ENCODE results near the gene JAK3. TPM values are rescaled to one million over a fixed set of nuclear protein-coding genes. Genes with fewer than 3 reads are reported as not detected.
A peak's percentile ranks its signal among the peaks of the same experiment; 100 is the strongest.

JAK3 gene
- total and polyA plus RNA-seq, 10 of the 15 experiments (the other 5 are each of a cell fraction or from before 2014, with no cell fraction given) = 7.8 to 67.9 (median 33.3) TPM

- ChIA-PET RAD21 (ENCODE audit: unreplicated experiment) (interaction anchor here (0.5 to 5.0 kb wide), 12 partner anchors 7 to 157 kb away, joined by 3 to 96 read pairs (median 4); partner anchors contain the start of genes CCDC124, FCHO1, JAK3 and RPL18A), POLR2A (interaction anchor here (0.6 to 2.1 kb wide), 7 partner anchors 8 to 60 kb away, joined by 3 to 23 read pairs (median 4); partner anchors contain the start of gene FCHO1), SMC1A (ENCODE audit: uncharacterized antibody, unreplicated experiment) (interaction anchor here (0.9 to 2.6 kb wide), 12 partner anchors 9 to 156 kb away, joined by 3 to 20 read pairs (median 5); partner anchors contain the start of genes FCHO1 and RPL18A), CTCF (interaction anchor here (0.7 to 4.4 kb wide), 23 partner anchors 9 to 245 kb away, joined by 3 to 28 read pairs (median 5); partner anchors contain the start of genes FCHO1, JAK3 and MAP1S)
- no peak for FAIRE-seq
- Histone ChIP-seq H2AFZ (ENCODE audit: control insufficient read depth, low read depth, low read length) (no peak overlapping the region), H3K27me3 (replicated peaks in 1 of 2; ENCODE audit: control insufficient read depth in 2 of 2, insufficient read depth in 2 of 2, low read length in 1 of 2) (no peaks in the 10 kb centered on the region), H3K27ac (ENCODE audit: control insufficient read depth, insufficient read depth) (peak overlapping the region; percentile 76), H3K9ac (ENCODE audit: control insufficient read depth, insufficient read depth, low read length) (no peak overlapping the region), H3K9me3 (replicated peaks; ENCODE audit: control insufficient read depth, insufficient read depth, low read length) (no peaks in the 10 kb centered on the region), H3K4me2 (ENCODE audit: control insufficient read depth, insufficient read depth) (peak overlapping the region; percentile 75), H3K4me1 (ENCODE audit: control insufficient read depth, insufficient read depth, low read length) (peaks cover 20% of the 10 kb centered on the region), H3K4me3 (no peak overlapping the region), H3K36me3 (ENCODE audit: control insufficient read depth in 2 of 2, insufficient read depth in 2 of 2, low read length in 1 of 2) (peaks cover 8 to 12% of the 10 kb centered on the region in 2 experiments), H4K20me1 (ENCODE audit: control insufficient read depth, insufficient read depth) (no peaks in the 10 kb centered on the region; the same call in 1 of the 2 replicates), H3K79me2 (ENCODE audit: control insufficient read depth, insufficient read depth, low read length) (no peaks in the 10 kb centered on the region)
- intact Hi-C loops (cut with micrococcal nuclease; ENCODE audit: unreplicated experiment) (loop anchor here (5.0 kb wide), 1 partner anchor 82 kb away; the partner anchor contains the start of gene RPL18A), in situ Hi-C loops (cut with MboI) (no loop called here)
- TSS peak; percentile 41 for BruUV-seq (replicated peaks)
- 95% methylated on average over 15 of the region's 16 CpGs for WGBS (ENCODE audit: insufficient coverage, insufficient replicate concordance, low lambda C conversion rate, missing lambda C conversion rate)
- no peak for TF ChIP-seq SP1 (IDR thresholded peaks at IDR 0.05; ENCODE audit: low read depth, low read length)
- peak; percentile 83 for TF ChIP-seq SMARCA5 (IDR thresholded peaks at IDR 0.05)
- TF ChIP-seq MLLT1 (IDR thresholded peaks at IDR 0.05) = no peak
- TF ChIP-seq SMC3 (IDR thresholded peaks at IDR 0.05; ENCODE audit: borderline replicate concordance, low read length) = peak; percentile 48; the same call in 1 of the 2 replicates
- TF ChIP-seq CTCF (IDR thresholded peaks at IDR 0.05 in 2 of 3, conservative IDR thresholded peaks at IDR 0.05 in 1 of 3; ENCODE audit: control insufficient read depth in 2 of 3, extremely low read depth in 1 of 3, insufficient read depth in 1 of 3, low read depth in 3 of 3, low read length in 3 of 3) = peak; percentile 48 to 71 (median 64)
- no peak for TF ChIP-seq ZNF217 (IDR thresholded peaks at IDR 0.05)
- peak; percentile 60 for TF ChIP-seq RAD21 (IDR thresholded peaks at IDR 0.05; ENCODE audit: insufficient read depth, low read depth, low read length)
- TF ChIP-seq SMAD5 (IDR thresholded peaks at IDR 0.05; ENCODE audit: low read depth) = no peak
- no peak for TF ChIP-seq TAF1 (IDR thresholded peaks at IDR 0.05; ENCODE audit: borderline replicate concordance, low read depth, low read length)
- 0 out of 3 replicates have a peak, but pooled peaks have one; percentile 7 for ATAC-seq
- no peak for DNase-seq (ENCODE audit: low read depth, low spot score)
Observed at GRCh38 chr19:17775245-17775927, 72.4 kb downstream of the JAK3 start.

Small RNA genes lying within 50 kb of the gene (small RNA-seq; reads per million reads assigned to genes)
- gene SNORA68 = not detected

Other genes starting within 250 kb of the JAK3 start
Only the 7 nearest of the 12 such genes appear.
- gene FCHO1, start 96.5 kb downstream of the JAK3 start, total RNA-seq (2014; rRNA removed) = 24.3 and 25.2 TPM in 2 replicates
- 12.2 and 12.5 TPM in 2 replicates for gene FCHO1, start 96.5 kb downstream of the JAK3 start, total RNA-seq (2014; rRNA removed; fragmentation: Illumina TruSeq; extraction: Trizol)
- gene FCHO1, start 96.5 kb downstream of the JAK3 start, total RNA-seq (2021) = 36.9 and 45.8 TPM in 2 replicates
- gene FCHO1, start 96.5 kb downstream of the JAK3 start, polyA plus RNA-seq (2011; rRNA removed) = 4.3 and 7.2 TPM in 2 replicates
- 6.9 and 11.7 TPM in 2 replicates for gene FCHO1, start 96.5 kb downstream of the JAK3 start, polyA plus RNA-seq (2014; fragmentation: Illumina TruSeq; extraction: Trizol)
- gene FCHO1, start 96.5 kb downstream of the JAK3 start, polyA plus RNA-seq (2014; fragmentation: Nextera tagmentation; extraction: Ambion mirVana) = under 1 TPM; 0.14 to 0.73 TPM
- 19.2 and 22.7 TPM in 2 replicates for gene FCHO1, start 96.5 kb downstream of the JAK3 start, polyA plus RNA-seq (2014; rRNA removed)
- 10 to 100 TPM; 24.4 to 28.4 TPM for gene FCHO1, start 96.5 kb downstream of the JAK3 start, polyA plus RNA-seq (2016; fragmentation: Nextera tagmentation; extraction: Ambion mirVana)
- gene B3GNT3, start 52.8 kb downstream of the JAK3 start, total RNA-seq (2014; rRNA removed) = 0.22 TPM in 1 of 2 replicates, not detected in the other
- gene B3GNT3, start 52.8 kb downstream of the JAK3 start, total RNA-seq (2014; rRNA removed; fragmentation: Illumina TruSeq; extraction: Trizol) = not detected in 2 replicates
- gene B3GNT3, start 52.8 kb downstream of the JAK3 start, total RNA-seq (2021) = 0.08 TPM in 1 of 2 replicates, not detected in the other
- not detected in 2 replicates for gene B3GNT3, start 52.8 kb downstream of the JAK3 start, polyA plus RNA-seq (2011; rRNA removed)
- not detected in 2 replicates for gene B3GNT3, start 52.8 kb downstream of the JAK3 start, polyA plus RNA-seq (2014; fragmentation: Illumina TruSeq; extraction: Trizol)
- not detected for gene B3GNT3, start 52.8 kb downstream of the JAK3 start, polyA plus RNA-seq (2014; fragmentation: Nextera tagmentation; extraction: Ambion mirVana)
- not detected in 2 replicates for gene B3GNT3, start 52.8 kb downstream of the JAK3 start, polyA plus RNA-seq (2014; rRNA removed)
- not detected for gene B3GNT3, start 52.8 kb downstream of the JAK3 start, polyA plus RNA-seq (2016; fragmentation: Nextera tagmentation; extraction: Ambion mirVana)
- gene INSL3, start 26.5 kb downstream of the JAK3 start, total RNA-seq (2014; rRNA removed) = 0.93 and 1.2 TPM in 2 replicates
- 0.32 and 0.36 TPM in 2 replicates for gene INSL3, start 26.5 kb downstream of the JAK3 start, total RNA-seq (2014; rRNA removed; fragmentation: Illumina TruSeq; extraction: Trizol)
- gene INSL3, start 26.5 kb downstream of the JAK3 start, total RNA-seq (2021) = 0.93 and 1.7 TPM in 2 replicates
- 0.16 and 0.29 TPM in 2 replicates for gene INSL3, start 26.5 kb downstream of the JAK3 start, polyA plus RNA-seq (2011; rRNA removed)
- gene INSL3, start 26.5 kb downstream of the JAK3 start, polyA plus RNA-seq (2014; fragmentation: Illumina TruSeq; extraction: Trizol) = 0.73 TPM in 1 of 2 replicates, not detected in the other
- under 1 TPM; 0.37 to 0.66 TPM for gene INSL3, start 26.5 kb downstream of the JAK3 start, polyA plus RNA-seq (2014; fragmentation: Nextera tagmentation; extraction: Ambion mirVana)
- 0.27 and 1.1 TPM in 2 replicates for gene INSL3, start 26.5 kb downstream of the JAK3 start, polyA plus RNA-seq (2014; rRNA removed)
- 1 to 10 TPM in 1 of 2 experiments, under 1 TPM in 1; 0.78 to 1.9 TPM for gene INSL3, start 26.5 kb downstream of the JAK3 start, polyA plus RNA-seq (2016; fragmentation: Nextera tagmentation; extraction: Ambion mirVana)
- gene RPL18A, start 11.9 kb upstream of the JAK3 start, total RNA-seq (2014; rRNA removed) = 3,172 and 3,519 TPM in 2 replicates
- 1,696 and 1,955 TPM in 2 replicates for gene RPL18A, start 11.9 kb upstream of the JAK3 start, total RNA-seq (2014; rRNA removed; fragmentation: Illumina TruSeq; extraction: Trizol)
- gene RPL18A, start 11.9 kb upstream of the JAK3 start, total RNA-seq (2021) = 3,774 and 3,973 TPM in 2 replicates
- 583 and 1,181 TPM in 2 replicates for gene RPL18A, start 11.9 kb upstream of the JAK3 start, polyA plus RNA-seq (2011; rRNA removed)
- gene RPL18A, start 11.9 kb upstream of the JAK3 start, polyA plus RNA-seq (2014; fragmentation: Illumina TruSeq; extraction: Trizol) = 545 and 2,062 TPM in 2 replicates
- 1,000 to 10,000 TPM; 1,658 to 1,675 TPM for gene RPL18A, start 11.9 kb upstream of the JAK3 start, polyA plus RNA-seq (2014; fragmentation: Nextera tagmentation; extraction: Ambion mirVana)
- 3,622 and 3,810 TPM in 2 replicates for gene RPL18A, start 11.9 kb upstream of the JAK3 start, polyA plus RNA-seq (2014; rRNA removed)
- 1,000 to 10,000 TPM; 2,538 to 2,591 TPM for gene RPL18A, start 11.9 kb upstream of the JAK3 start, polyA plus RNA-seq (2016; fragmentation: Nextera tagmentation; extraction: Ambion mirVana)
- gene SLC5A5, start 24.0 kb upstream of the JAK3 start, total RNA-seq (2014; rRNA removed) = 0.06 TPM in 1 of 2 replicates, not detected in the other
- gene SLC5A5, start 24.0 kb upstream of the JAK3 start, total RNA-seq (2014; rRNA removed; fragmentation: Illumina TruSeq; extraction: Trizol) = 0.05 TPM in 1 of 2 replicates, not detected in the other
- gene SLC5A5, start 24.0 kb upstream of the JAK3 start, total RNA-seq (2021) = 0.05 and 0.08 TPM in 2 replicates
- gene SLC5A5, start 24.0 kb upstream of the JAK3 start, polyA plus RNA-seq (2011; rRNA removed) = 0.04 TPM in 2 replicates
- gene SLC5A5, start 24.0 kb upstream of the JAK3 start, polyA plus RNA-seq (2014; fragmentation: Illumina TruSeq; extraction: Trizol) = 0.03 TPM in 1 of 2 replicates, not detected in the other
- gene SLC5A5, start 24.0 kb upstream of the JAK3 start, polyA plus RNA-seq (2014; fragmentation: Nextera tagmentation; extraction: Ambion mirVana) = under 1 TPM; 0.02 to 0.05 TPM
- 0.06 TPM in 1 of 2 replicates, not detected in the other for gene SLC5A5, start 24.0 kb upstream of the JAK3 start, polyA plus RNA-seq (2014; rRNA removed)
- under 1 TPM in 1 of 2 experiments, not detected in 1; 0.08 TPM for gene SLC5A5, start 24.0 kb upstream of the JAK3 start, polyA plus RNA-seq (2016; fragmentation: Nextera tagmentation; extraction: Ambion mirVana)
- gene CCDC124, start 85.0 kb upstream of the JAK3 start, total RNA-seq (2014; rRNA removed) = 50.9 and 70.5 TPM in 2 replicates
- 13.3 and 14.4 TPM in 2 replicates for gene CCDC124, start 85.0 kb upstream of the JAK3 start, total RNA-seq (2014; rRNA removed; fragmentation: Illumina TruSeq; extraction: Trizol)
- gene CCDC124, start 85.0 kb upstream of the JAK3 start, total RNA-seq (2021) = 108 and 116 TPM in 2 replicates
- 11.9 and 33.1 TPM in 2 replicates for gene CCDC124, start 85.0 kb upstream of the JAK3 start, polyA plus RNA-seq (2011; rRNA removed)
- gene CCDC124, start 85.0 kb upstream of the JAK3 start, polyA plus RNA-seq (2014; fragmentation: Illumina TruSeq; extraction: Trizol) = 2.0 and 17.7 TPM in 2 replicates
- 10 to 100 TPM in 1 of 2 experiments, 1 to 10 TPM in 1; 3.7 to 16.1 TPM for gene CCDC124, start 85.0 kb upstream of the JAK3 start, polyA plus RNA-seq (2014; fragmentation: Nextera tagmentation; extraction: Ambion mirVana)
- gene CCDC124, start 85.0 kb upstream of the JAK3 start, polyA plus RNA-seq (2014; rRNA removed) = 137 and 153 TPM in 2 replicates
- gene CCDC124, start 85.0 kb upstream of the JAK3 start, polyA plus RNA-seq (2016; fragmentation: Nextera tagmentation; extraction: Ambion mirVana) = 100 to 1,000 TPM; 166 to 184 TPM
- gene KCNN1, start 119.1 kb upstream of the JAK3 start, total RNA-seq (2014; rRNA removed) = 0.40 and 0.60 TPM in 2 replicates
- gene KCNN1, start 119.1 kb upstream of the JAK3 start, total RNA-seq (2014; rRNA removed; fragmentation: Illumina TruSeq; extraction: Trizol) = 0.09 and 0.14 TPM in 2 replicates
- gene KCNN1, start 119.1 kb upstream of the JAK3 start, total RNA-seq (2021) = 0.43 and 0.87 TPM in 2 replicates
- gene KCNN1, start 119.1 kb upstream of the JAK3 start, polyA plus RNA-seq (2011; rRNA removed) = 0.45 and 0.95 TPM in 2 replicates
- gene KCNN1, start 119.1 kb upstream of the JAK3 start, polyA plus RNA-seq (2014; fragmentation: Illumina TruSeq; extraction: Trizol) = 0.04 and 0.10 TPM in 2 replicates
- under 1 TPM in 1 of 2 experiments, not detected in 1; 0.02 TPM for gene KCNN1, start 119.1 kb upstream of the JAK3 start, polyA plus RNA-seq (2014; fragmentation: Nextera tagmentation; extraction: Ambion mirVana)
- 0.13 and 0.31 TPM in 2 replicates for gene KCNN1, start 119.1 kb upstream of the JAK3 start, polyA plus RNA-seq (2014; rRNA removed)
- under 1 TPM; 0.16 TPM for gene KCNN1, start 119.1 kb upstream of the JAK3 start, polyA plus RNA-seq (2016; fragmentation: Nextera tagmentation; extraction: Ambion mirVana)

Measured in GM12878 (cell line).